Glutamatergic neuron (in vitro differentiated cells): ENCODE data around the gene SMIM14. TPM values are rescaled to one million over a fixed set of nuclear protein-coding genes. Genes with fewer than 3 reads are reported as not detected.
A peak's percentile ranks its signal among the peaks of the same experiment; 100 is the strongest.

Experiments
- DNase-seq: peaks from one replicate; pipeline ENCODE4 v3.0.0; 2022
- H3K27ac Mint-ChIP-seq: one replicate; pipeline ENCODE4 v1.8.0; 2020; ENCODE audit warnings: mild to moderate bottlenecking, mixed read lengths, inconsistent platforms; ENCODE audit not compliant: unreplicated experiment
- H3K27me3 Mint-ChIP-seq: one replicate; pipeline ENCODE4 v1.8.0; 2020; ENCODE audit warnings: mild to moderate bottlenecking, moderate library complexity, mixed read lengths, inconsistent platforms; ENCODE audit not compliant: unreplicated experiment
- H3K36me3 Mint-ChIP-seq: one replicate; pipeline ENCODE4 v1.8.0; 2020; ENCODE audit warnings: mild to moderate bottlenecking, mixed read lengths, inconsistent platforms; ENCODE audit not compliant: unreplicated experiment
- H3K4me1 Mint-ChIP-seq: one replicate; pipeline ENCODE4 v1.8.0; 2020; ENCODE audit warnings: mild to moderate bottlenecking, low read depth, mixed read lengths, inconsistent platforms; ENCODE audit not compliant: unreplicated experiment
- H3K4me3 Mint-ChIP-seq: one replicate; pipeline ENCODE4 v1.8.0; 2020; ENCODE audit warnings: mild to moderate bottlenecking, mixed read lengths, inconsistent platforms; ENCODE audit not compliant: unreplicated experiment
- H3K9me3 Mint-ChIP-seq: one replicate; pipeline ENCODE4 v1.8.0; 2020; ENCODE audit warnings: mild to moderate bottlenecking, moderate library complexity, mixed read lengths, inconsistent platforms; ENCODE audit not compliant: unreplicated experiment
- CTCF ChIP-seq: fragments of 200-600 bp; sonication (generic); IDR thresholded peaks from one replicate; pipeline ENCODE4 v1.5.0; 2021; ENCODE audit not compliant: partially characterized antibody, unreplicated experiment
- total RNA-seq: library from RNA; stranded (reverse); fragmentation: NEBNext Ultra II Directional; extraction: Animal tissue kit (Norgen Biotek cat#: 25700); gene quantifications from one replicate; pipeline ENCODE4 v1.2.1, GENCODE V29; 2021; ENCODE audit not compliant: unreplicated experiment

The SMIM14 gene
- total RNA-seq, 1 donor from 2014 or later: 27.1 TPM

- Mint-ChIP-seq H3K36me3 (peaks cover 33% of the 10 kb centered on the region), H3K4me3 (no peak overlapping the region), H3K27me3 (peaks cover 7% of the 10 kb centered on the region), H3K27ac (no peak overlapping the region), H3K9me3 (peaks cover 16% of the 10 kb centered on the region), H3K4me1 (peaks cover 4% of the 10 kb centered on the region)
- no peak for TF ChIP-seq CTCF
- no peak for DNase-seq
These were observed 108.0 kb downstream of the SMIM14 start for GRCh38 chr4:39530682-39531081.

GRCh38 chr4:39529534-39529933 is 109.1 kb downstream of the SMIM14 start:
- Mint-ChIP-seq H3K9me3 (peaks cover 16% of the 10 kb centered on the region), H3K27ac (no peak overlapping the region), H3K36me3 (peaks cover 33% of the 10 kb centered on the region), H3K4me1 (peaks cover 4% of the 10 kb centered on the region), H3K27me3 (peaks cover 7% of the 10 kb centered on the region), H3K4me3 (peak overlapping the region; percentile 63)
- DNase-seq: no peak
- no peak for TF ChIP-seq CTCF

- no peak for DNase-seq
- TF ChIP-seq CTCF: no peak
- Mint-ChIP-seq H3K27ac (peak overlapping the region; percentile 98), H3K4me3 (peak overlapping the region; percentile 100), H3K36me3 (peaks cover 28% of the 10 kb centered on the region), H3K9me3 (peaks cover 16% of the 10 kb centered on the region), H3K27me3 (peaks cover 7% of the 10 kb centered on the region), H3K4me1 (peaks cover 4% of the 10 kb centered on the region)
These were observed 110.6 kb downstream of the SMIM14 start for GRCh38 chr4:39528061-39528465.

- peaks cover 24% of the 10 kb centered on the region for H3K36me3 Mint-ChIP-seq
- peaks cover 4% of the 10 kb centered on the region for H3K4me1 Mint-ChIP-seq
- peak within 1 kb of the TSS; percentile 99 for H3K27ac Mint-ChIP-seq
- peaks cover 7% of the 10 kb centered on the region for H3K27me3 Mint-ChIP-seq
- peaks cover 16% of the 10 kb centered on the region for H3K9me3 Mint-ChIP-seq
- peak; percentile 97 for DNase-seq
- no peak for TF ChIP-seq CTCF
- peak within 1 kb of the TSS; percentile 100 for H3K4me3 Mint-ChIP-seq
These were observed 111.2 kb downstream of the SMIM14 start, which contains the start of gene UGDH for GRCh38 chr4:39527296-39528060. Gene UGDH, minus strand, starts transcription at chr4:39527439. Its CDS starts 5,927 bp downstream, at chr4:39521512.

- peaks cover 17% of the 10 kb centered on the region for H3K36me3 Mint-ChIP-seq
- peak overlapping the region; percentile 99 for H3K4me3 Mint-ChIP-seq
- TF ChIP-seq CTCF: no peak
- H3K4me1 Mint-ChIP-seq: peaks cover 4% of the 10 kb centered on the region
- peak overlapping the region; percentile 99 for H3K27ac Mint-ChIP-seq
- DNase-seq: no peak
- peaks cover 7% of the 10 kb centered on the region for H3K27me3 Mint-ChIP-seq
- H3K9me3 Mint-ChIP-seq: peaks cover 15% of the 10 kb centered on the region
These were observed 111.8 kb downstream of the SMIM14 start for GRCh38 chr4:39526765-39527295.
